Left lung (tissue), 10 donors: ENCODE results near the gene PRPF38A. TPM values are rescaled to one million over a fixed set of nuclear protein-coding genes. Genes with fewer than 3 reads are reported as not detected.

Source experiments
- ATAC-seq: fragments of 200-7000 bp; cut with Tn5 transposase; one replicate; pipeline ENCODE4 v1.9.1; 2020; ENCODE audit warnings: moderate library complexity
- DNase-seq, 4 donors: peaks; one replicate each; pipeline ENCODE4 v3.0.0-alpha.2; 2013 to 2020
- H3K27ac ChIP-seq, 2 donors: fragments of 200-600 bp; sonication (generic) in 1 of 2; one replicate each; pipeline versions ENCODE4 v1.5.0 to v1.8.0; 2020 to 2021
- H3K27me3 ChIP-seq, 2 donors: fragments of 200-600 bp; sonication (generic) in 1 of 2; one replicate each; pipeline versions ENCODE4 v1.5.0 to v1.8.0; 2020 to 2021
- H3K36me3 ChIP-seq, 2 donors: fragments of 200-600 bp; sonication (generic) in 1 of 2; one replicate each; pipeline versions ENCODE4 v1.5.0 to v1.8.0; 2020 to 2021
- H3K4me1 ChIP-seq, 2 donors: fragments of 200-600 bp; one replicate each; pipeline ENCODE4 v1.8.0; 2021
- H3K4me3 ChIP-seq, 2 donors: fragments of 200-600 bp; sonication (generic) in 1 of 2; one replicate each; pipeline versions ENCODE4 v1.5.0 to v1.8.0; 2020 to 2021; ENCODE audit warnings: mild to moderate bottlenecking in 1 of 2
- H3K9me3 ChIP-seq, 2 donors: fragments of 200-600 bp; sonication (generic) in 1 of 2; one replicate each; pipeline versions ENCODE4 v1.5.0 to v1.8.0; 2020 to 2021
- intact Hi-C, 2 donors: fragments of 100-400 bp; cut with DNase I; formaldehyde crosslinking; loops; one replicate each; pipeline versions ENCODE4 v1.11.2 to v1.14.2; 2022
- polyA plus RNA-seq, 6 donors: library from polyadenylated mRNA; unstranded; fragments of 120-200 nt; gene quantifications; one replicate each; pipeline ENCODE4 v1.2.1, GENCODE V29; 2013; ENCODE audit not compliant: insufficient read length in 6 of 6
- total RNA-seq, 2 donors: library from RNA; stranded (reverse); fragmentation: NEBNext Ultra II Directional; extraction: Animal tissue kit (Norgen Biotek cat#: 25700); gene quantifications; one replicate each; pipeline ENCODE4 v1.2.1, GENCODE V29; 2021
- TF ChIP-seq, protein P1 (sequence below), 2 donors: fragments of 200-600 bp; sonication (generic) in 1 of 2; IDR thresholded peaks; one replicate each; pipeline versions ENCODE4 v1.5.0 to v1.8.0; 2021; ENCODE audit warnings: antibody characterized with exemption in 2 of 2
- donor health status: DM: no; HTN: yes; CAD: no.
- donor health status: DM: no; HTN: no; CAD: no.

The PRPF38A gene
- total and polyA plus RNA-seq, 8 donors: 31.3 to 87.1 (median 79.2) TPM

DNA sequence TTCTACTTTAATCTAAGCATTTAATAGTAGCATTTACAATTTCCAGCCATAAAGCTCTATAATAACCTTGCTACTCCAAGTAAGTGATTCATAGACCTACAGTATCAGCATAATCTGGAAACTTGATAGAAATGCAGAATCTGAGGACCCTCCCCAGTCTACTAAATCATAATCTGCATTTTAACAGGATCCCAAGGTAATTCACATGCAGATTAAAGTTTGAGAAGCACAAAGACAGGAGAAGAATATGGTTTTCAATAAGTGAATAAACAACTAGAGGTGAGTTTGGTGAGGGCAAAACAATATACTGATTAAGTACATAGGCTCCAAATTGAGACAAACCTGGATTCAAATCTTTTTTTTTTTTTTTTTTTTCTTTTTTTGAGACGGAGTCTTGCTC, 57.4 kb downstream of the PRPF38A start:
- H3K27ac ChIP-seq: no peak overlapping the region
- ATAC-seq (no peak), DNase-seq (no peak)
- no peak overlapping the region for H3K4me3 ChIP-seq
- TF ChIP-seq, protein P1, sequence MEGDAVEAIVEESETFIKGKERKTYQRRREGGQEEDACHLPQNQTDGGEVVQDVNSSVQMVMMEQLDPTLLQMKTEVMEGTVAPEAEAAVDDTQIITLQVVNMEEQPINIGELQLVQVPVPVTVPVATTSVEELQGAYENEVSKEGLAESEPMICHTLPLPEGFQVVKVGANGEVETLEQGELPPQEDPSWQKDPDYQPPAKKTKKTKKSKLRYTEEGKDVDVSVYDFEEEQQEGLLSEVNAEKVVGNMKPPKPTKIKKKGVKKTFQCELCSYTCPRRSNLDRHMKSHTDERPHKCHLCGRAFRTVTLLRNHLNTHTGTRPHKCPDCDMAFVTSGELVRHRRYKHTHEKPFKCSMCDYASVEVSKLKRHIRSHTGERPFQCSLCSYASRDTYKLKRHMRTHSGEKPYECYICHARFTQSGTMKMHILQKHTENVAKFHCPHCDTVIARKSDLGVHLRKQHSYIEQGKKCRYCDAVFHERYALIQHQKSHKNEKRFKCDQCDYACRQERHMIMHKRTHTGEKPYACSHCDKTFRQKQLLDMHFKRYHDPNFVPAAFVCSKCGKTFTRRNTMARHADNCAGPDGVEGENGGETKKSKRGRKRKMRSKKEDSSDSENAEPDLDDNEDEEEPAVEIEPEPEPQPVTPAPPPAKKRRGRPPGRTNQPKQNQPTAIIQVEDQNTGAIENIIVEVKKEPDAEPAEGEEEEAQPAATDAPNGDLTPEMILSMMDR (IDR thresholded peaks at IDR 0.05): no peak
- intact Hi-C loops: no loop called here
- H3K27me3 ChIP-seq: no peaks in the 10 kb centered on the region
- H3K36me3 ChIP-seq: peaks cover 0 to 21% of the 10 kb centered on the region in 2 donors
- H3K4me1 ChIP-seq: no peaks in the 10 kb centered on the region
- no peaks in the 10 kb centered on the region for H3K9me3 ChIP-seq

DNA sequence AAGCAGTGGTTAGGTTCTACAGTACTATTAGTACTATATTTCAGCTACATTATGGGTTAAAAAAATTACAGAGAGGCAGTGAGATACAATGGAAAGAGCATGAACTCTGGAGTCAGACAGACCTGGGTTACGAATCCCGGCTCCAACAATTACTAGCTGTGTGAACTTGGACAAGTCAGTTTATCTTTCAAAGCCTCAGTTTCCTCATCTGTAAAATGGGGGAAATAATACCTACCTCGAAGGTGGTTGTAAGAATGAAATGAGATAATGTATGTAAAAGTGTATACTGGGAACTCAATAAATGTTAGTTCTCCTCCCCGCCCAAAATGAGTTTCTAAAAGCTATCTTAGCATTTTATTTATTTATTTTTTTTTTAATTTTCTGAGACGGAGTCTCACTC, 59.5 kb downstream of the PRPF38A start:
- no peaks in the 10 kb centered on the region for H3K27me3 ChIP-seq
- H3K27ac ChIP-seq: no peak overlapping the region
- H3K9me3 ChIP-seq: no peaks in the 10 kb centered on the region
- no peak overlapping the region for H3K4me3 ChIP-seq
- no peaks in the 10 kb centered on the region for H3K4me1 ChIP-seq
- DNase-seq: no peak
- ATAC-seq: no peak
- peaks cover 0 to 24% of the 10 kb centered on the region in 2 donors for H3K36me3 ChIP-seq
- intact Hi-C loops: no loop called here
- TF ChIP-seq, protein P1 (IDR thresholded peaks at IDR 0.05): no peak

DNA sequence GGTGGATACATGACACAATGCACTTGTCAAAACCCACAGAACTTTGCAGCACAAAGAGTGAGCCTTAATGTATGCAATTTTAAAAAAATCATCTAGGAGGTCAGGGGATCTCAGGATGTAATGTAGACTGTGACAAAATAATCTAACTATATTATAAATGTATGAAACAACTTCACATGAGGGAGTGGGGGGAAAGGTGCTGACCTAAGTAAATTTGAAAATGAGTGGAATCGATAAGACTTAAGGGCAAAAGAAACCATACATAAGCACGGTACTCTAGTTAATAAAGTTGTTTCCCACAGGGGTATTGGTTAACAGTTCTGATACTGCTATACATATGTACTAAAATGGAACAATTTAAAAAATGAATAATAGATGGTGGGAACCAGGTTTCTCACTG, 64.7 kb downstream of the PRPF38A start:
- TF ChIP-seq, protein P1 (IDR thresholded peaks at IDR 0.05): no peak
- DNase-seq (no peak), ATAC-seq (no peak)
- H3K27ac ChIP-seq: no peak overlapping the region
- H3K4me1 ChIP-seq: no peaks in the 10 kb centered on the region
- intact Hi-C loops: no loop called here
- H3K27me3 ChIP-seq: no peaks in the 10 kb centered on the region
- H3K36me3 ChIP-seq: peaks cover 0 to 9% of the 10 kb centered on the region in 2 donors
- no peak overlapping the region for H3K4me3 ChIP-seq
- H3K9me3 ChIP-seq: no peaks in the 10 kb centered on the region

Other genes with a start within 250 kb of the PRPF38A start
- 10 to 100 TPM; 45.1 to 49.1 TPM for gene CC2D1B, start 38.4 kb upstream of the PRPF38A start, total RNA-seq
- gene CC2D1B, start 38.4 kb upstream of the PRPF38A start, polyA plus RNA-seq: 10 to 100 TPM; 23.6 to 32.8 (median 24.8) TPM
- gene ORC1, start 179 bp upstream of the PRPF38A start, total RNA-seq: 1 to 10 TPM; 2.3 to 4.7 TPM
- 1 to 10 TPM; 5.3 to 9.7 (median 7.5) TPM for gene ORC1, start 179 bp upstream of the PRPF38A start, polyA plus RNA-seq
- gene TUT4, start 148.5 kb downstream of the PRPF38A start, total RNA-seq: 10 to 100 TPM; 37.5 to 40.1 TPM
- gene TUT4, start 148.5 kb downstream of the PRPF38A start, polyA plus RNA-seq: 100 to 1,000 TPM; 104 to 138 (median 123) TPM
- gene GPX7, start 197.8 kb downstream of the PRPF38A start, total RNA-seq: 10 to 100 TPM; 12.6 to 22.4 TPM
- gene GPX7, start 197.8 kb downstream of the PRPF38A start, polyA plus RNA-seq: 10 to 100 TPM; 72.1 to 89.4 (median 78.4) TPM
- gene SHISAL2A, start 228.6 kb downstream of the PRPF38A start, total RNA-seq: 1 to 10 TPM in 1 of 2 donors, not detected in 1; 1.6 TPM
- gene SHISAL2A, start 228.6 kb downstream of the PRPF38A start, polyA plus RNA-seq: under 1 TPM; 0.48 to 0.92 (median 0.66) TPM